Breast epithelium (tissue), 3 donors: ENCODE results near the gene FAM83B.

Experiments used
- POLR2A ChIP-seq: fragments of 450-650 bp; IDR thresholded peaks from one replicate; pipeline ENCODE4 v1.6.1; 2016; ENCODE audit warnings: antibody characterized with exemption, mild to moderate bottlenecking, moderate library complexity
- TF ChIP-seq, protein P1 (sequence below), 3 donors: fragments of 450-650 bp; IDR thresholded peaks; one replicate each; pipeline ENCODE4 v1.5.1; 2016 to 2017; ENCODE audit warnings: antibody characterized with exemption in 3 of 3, mild to moderate bottlenecking in 3 of 3, moderate library complexity in 3 of 3

- TF ChIP-seq POLR2A, result no peak
- TF ChIP-seq, protein P1, sequence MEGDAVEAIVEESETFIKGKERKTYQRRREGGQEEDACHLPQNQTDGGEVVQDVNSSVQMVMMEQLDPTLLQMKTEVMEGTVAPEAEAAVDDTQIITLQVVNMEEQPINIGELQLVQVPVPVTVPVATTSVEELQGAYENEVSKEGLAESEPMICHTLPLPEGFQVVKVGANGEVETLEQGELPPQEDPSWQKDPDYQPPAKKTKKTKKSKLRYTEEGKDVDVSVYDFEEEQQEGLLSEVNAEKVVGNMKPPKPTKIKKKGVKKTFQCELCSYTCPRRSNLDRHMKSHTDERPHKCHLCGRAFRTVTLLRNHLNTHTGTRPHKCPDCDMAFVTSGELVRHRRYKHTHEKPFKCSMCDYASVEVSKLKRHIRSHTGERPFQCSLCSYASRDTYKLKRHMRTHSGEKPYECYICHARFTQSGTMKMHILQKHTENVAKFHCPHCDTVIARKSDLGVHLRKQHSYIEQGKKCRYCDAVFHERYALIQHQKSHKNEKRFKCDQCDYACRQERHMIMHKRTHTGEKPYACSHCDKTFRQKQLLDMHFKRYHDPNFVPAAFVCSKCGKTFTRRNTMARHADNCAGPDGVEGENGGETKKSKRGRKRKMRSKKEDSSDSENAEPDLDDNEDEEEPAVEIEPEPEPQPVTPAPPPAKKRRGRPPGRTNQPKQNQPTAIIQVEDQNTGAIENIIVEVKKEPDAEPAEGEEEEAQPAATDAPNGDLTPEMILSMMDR (IDR thresholded peaks at IDR 0.05), result no peak
These were observed 34.6 kb downstream of the FAM83B start for GRCh38 chr6:54881067-54881730.
